ENCODE measurements around the gene MITF.

GRCh38 chr3:69967156-69967555, 227.9 kb downstream of the MITF start:
- TF ChIP-seq CTCF (IDR thresholded peaks at IDR 0.05) (no peak), POLR2A (IDR thresholded peaks at IDR 0.05) (no peak)
